EL (cell line): Measurements from ENCODE around the gene ATF5.
"Not testable (repeated sequence)": the region's sequence is repeated elsewhere in the genome, so short reads cannot be mapped to it uniquely, and the experiment has no call there.

Experiments used
- DNase-seq: peaks from one replicate; pipeline ENCODE4 v3.0.0-alpha.2; 2016

Gene ATF5

DNA sequence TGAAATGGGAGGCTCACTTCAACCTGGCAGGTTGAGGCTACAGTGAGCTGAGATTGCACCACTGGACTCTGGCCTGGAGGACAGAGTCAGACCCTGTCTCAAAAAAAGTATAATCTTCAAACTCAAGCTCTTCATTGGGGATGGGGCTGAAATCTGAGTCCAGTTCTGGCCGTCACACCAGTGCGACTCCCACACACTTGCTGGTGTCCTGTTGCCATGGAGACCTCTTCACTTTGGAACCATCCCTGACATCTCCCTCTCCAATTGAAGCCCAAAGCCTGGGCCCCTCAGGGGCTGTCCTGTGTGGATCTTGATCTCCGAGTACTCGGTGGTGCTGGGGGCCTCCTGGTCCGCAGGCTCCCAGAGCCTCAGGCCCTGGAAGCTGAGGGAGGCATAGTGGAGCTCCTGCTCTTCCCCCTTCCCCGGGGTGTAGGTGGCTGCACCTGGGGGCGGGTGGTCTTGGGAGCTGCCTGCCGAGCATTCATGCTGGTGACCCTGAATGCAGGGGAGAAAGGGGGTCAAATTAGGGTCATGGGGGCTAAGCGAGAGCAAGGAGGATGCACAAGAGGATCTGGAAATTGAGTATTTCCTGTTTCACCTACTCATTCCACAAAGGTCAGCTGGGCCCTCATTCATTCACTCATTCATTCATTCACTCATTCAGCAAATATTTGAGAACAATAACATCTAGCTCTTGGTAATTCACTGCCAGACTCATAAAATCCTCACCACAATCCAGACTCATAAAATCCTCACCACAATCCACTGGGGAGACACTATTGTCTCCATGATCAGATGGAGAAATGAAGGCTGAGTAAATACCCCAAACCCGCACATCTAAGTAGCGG, 21.0 kb downstream of the ATF5 start:
- DNase-seq, result no peak

DNA sequence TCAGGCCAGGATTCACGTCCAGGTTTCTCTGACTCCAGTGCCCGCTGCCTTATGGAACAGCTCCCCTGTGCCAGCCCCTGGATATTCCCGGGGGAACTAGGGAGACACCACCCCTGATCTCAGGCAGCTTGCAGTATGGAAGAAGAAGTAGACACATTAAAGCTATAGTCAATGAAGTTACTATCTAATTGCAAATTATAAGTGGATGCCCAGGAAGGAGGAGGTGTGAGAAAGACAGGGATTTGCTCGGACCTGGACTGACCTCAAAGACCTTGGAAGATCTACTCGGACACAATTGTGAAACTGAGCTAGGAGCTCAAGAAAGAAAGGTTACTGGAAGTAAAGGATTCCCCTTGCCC, 21.6 kb downstream of the ATF5 start:
- DNase-seq, result no peak

DNA sequence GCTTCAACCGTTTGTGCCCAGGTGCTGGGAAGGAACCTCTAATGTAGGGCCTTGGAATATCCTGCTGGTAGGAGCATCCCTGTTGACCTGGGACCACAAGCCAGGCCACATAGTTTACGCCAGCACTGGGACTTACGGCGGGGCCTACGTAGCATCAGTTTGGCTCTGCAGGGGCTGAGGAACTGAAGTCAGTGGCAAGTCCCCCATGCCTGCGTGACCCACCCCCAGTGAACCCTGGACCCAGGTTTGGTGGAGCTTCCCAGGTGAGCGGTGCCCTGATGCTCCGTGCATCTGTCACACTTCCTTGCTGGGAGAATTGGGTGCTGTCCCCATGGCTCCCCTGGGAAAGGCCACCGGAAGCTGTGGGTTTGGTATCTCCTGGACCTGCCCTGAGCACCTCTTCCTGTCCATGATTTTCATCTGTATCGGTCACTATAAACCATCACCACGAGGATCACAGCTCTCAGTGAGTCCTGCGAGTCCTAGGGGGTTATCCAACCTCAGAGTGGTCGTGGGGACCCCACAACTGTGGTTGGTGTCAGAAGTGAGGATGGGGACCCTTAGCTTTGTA, 22.0 kb downstream of the ATF5 start:
- DNase-seq, result no peak

DNA sequence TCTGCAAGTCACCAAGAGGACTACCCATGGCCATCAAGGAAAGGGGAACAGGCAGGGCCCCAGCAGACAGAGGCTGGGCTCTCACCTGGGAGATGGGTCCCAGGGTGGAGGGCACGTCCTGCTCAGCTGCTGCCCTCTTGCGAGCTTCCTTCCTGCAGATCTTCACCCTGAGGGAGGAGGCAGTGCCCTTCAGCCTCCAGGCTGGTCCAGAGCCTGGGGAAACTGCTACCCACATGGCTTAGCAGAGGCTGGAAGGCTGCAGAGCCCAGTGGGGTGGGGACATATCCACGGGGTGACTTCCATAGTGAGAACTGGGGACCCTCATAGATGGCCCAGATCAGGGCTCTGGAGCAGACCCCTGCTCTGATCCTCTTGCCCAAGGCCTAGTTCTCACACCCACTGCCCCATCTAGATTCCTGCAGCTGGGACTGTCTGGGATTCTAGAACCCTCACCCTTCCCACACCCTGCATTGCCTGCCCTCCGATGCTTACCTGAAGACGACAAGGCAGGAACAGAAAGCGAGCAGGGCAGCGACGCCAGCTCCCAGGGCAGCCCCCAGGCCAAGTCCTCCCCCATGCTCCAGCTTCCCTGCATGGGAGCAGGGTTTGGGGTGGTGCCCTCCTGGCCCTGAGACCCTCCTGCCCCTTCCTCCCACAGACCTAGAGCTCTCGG, 22.9 kb downstream of the ATF5 start:
- no peak for DNase-seq

DNA sequence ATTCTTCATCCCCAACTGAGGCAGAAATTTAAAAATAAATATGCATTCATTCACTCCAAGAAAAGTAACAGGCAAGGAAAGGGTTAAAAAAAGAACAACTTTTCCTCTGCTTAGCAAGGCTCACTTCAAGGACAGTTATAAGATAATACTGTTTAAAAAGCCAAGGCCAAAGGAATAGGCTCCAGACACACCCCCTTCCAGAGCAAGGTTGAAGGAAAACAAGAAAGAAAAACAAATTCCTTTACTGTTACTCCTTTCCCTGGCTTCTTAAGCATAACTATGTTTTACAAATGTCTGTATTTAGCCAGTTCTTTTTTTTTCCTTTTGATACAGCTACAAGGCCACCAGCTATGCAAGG, 23.5 kb downstream of the ATF5 start:
- no peak for DNase-seq

DNA sequence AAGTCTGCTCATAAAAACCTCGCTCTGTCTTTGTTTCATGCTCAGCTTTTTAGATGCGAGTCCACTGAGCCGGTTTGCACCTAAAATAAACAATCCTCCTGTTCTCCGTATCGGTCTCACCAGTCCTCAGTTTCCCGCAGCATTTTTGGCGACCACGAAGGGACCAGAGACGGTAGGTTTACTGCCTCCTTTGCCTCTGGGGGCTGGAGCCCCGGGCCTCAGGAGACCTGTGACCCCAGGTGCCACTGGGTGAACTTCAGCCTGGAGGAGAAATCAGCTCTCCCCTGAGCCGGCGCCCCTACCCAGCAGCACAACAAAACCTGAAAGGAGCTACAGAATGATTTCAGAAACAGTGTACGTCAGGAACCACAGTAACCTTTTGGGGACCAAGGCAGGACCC, 23.9 kb downstream of the ATF5 start:
- DNase-seq, result no peak

DNA sequence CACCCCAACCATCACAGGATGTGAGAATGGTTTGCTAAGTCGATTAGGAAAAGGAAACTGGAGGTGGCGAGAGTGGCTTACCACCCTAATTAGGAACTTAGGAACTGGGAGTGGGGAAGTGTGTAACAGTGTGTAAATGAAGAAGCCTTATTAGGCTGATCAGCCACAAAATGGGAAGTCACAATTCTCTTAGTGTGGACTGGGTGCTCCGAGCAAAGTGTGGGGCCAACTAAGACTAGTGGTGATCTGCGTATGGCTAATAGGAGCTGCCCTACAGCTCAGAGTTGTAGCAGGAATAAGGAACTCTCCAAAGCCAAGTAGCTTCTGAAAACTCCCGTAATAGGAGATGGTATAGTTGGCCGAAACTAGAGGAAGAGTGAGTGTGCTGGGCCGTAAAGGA, 24.4 kb downstream of the ATF5 start:
- DNase-seq, result no peak

DNA sequence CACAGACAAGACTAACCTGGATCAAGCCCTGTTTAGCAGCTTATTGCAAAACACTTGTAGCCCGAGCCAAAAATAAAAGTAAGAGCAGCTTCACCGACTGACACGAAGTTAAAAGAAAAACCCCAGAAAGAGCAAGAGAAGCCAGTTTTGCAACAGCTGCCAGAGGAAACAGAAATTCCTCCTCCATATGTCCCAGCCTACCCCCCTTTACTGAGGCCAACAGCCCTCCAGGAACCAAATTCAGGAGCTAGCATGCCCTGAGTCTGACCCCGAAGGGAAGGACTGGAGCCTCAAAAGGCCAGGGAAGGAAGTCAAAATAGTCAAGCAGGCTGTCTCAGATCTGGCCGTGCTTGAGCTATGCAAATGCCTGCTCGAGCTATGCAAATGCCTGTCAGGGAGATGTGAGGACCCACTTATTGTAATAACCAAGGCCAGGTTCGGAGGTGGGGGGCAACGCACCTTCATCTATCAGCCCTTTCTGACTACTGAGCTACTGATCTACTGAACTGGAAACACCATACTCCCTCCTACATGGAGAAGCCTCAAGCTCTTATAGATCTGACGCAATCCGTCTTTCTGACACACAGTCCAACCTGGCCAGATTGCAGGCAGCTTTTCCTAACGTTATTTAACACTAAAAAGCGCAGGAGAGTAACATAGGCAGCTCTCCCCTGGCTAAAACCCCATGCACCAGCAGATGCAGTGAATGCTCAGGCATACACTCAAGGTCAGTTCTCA, 25.3 kb downstream of the ATF5 start:
- no peak for DNase-seq

DNA sequence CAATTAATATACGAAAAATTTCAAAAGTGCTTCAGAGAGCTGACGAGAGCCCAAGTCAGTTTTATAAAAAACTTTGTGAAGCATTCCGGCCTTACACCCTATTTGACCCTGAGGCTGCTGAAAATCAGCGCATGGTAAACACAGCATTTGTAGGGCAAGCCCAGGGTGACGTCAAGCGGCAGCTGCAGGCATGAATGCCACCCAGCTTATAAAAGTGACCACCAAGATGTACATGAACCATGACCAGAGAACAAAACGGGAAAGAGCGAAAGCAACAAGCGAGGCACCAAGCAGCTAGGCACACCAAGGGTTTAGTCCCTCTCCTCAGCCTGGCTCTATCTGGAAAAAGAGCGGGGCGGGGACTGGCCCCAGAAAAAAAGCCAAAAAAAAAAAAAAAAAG, 25.9 kb downstream of the ATF5 start:
- no peak for DNase-seq

DNA sequence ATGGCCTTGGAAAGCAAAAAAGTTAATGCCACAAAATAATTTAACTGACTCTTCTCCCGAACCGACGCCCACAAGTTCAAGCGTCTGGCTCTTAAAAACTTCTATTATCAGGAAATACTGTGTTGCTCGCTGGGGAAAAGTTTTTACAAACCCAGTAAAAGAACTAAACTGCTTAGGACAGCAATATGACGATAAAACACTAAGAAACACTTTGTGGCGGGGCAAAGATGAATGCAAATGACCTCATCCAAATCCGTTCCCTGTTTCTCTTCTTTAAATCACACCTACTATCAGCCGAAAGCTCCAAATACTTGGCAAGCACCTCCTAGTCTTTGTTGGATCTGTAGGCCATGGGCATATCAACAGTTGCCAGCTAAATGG, 27.1 kb downstream of the ATF5 start:
- no peak for DNase-seq

DNA sequence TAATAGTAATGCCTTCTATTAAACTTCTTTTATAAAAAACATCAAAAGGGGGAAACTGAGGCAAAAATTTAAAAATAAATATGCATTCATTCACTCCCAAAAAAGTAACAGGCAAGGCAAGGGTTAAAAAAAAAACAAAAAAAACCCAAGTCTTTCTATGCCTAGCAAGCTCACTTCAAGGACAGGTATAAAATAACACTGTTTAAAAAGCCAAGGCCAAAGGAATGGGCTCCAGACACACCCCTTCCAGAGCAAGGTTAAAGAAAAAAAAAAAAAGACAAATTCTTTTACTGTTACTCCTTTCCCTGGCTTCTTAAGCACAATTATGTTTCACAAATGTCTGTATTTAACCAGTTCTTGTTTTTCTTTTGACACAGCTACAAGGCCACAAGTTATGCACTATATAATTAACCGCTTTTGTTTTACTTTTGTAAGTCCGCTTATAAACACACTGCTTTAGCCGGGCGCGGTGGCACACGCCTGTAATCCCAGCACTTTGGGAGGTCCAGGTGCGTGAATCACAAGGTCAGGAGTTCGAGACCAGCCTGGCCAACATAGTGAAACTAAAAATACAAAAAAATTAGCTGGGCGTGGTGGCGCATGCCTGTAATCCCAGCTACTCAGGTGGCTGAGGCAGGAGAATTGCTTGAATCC, 28.4 kb downstream of the ATF5 start:
- no peak for DNase-seq

DNA sequence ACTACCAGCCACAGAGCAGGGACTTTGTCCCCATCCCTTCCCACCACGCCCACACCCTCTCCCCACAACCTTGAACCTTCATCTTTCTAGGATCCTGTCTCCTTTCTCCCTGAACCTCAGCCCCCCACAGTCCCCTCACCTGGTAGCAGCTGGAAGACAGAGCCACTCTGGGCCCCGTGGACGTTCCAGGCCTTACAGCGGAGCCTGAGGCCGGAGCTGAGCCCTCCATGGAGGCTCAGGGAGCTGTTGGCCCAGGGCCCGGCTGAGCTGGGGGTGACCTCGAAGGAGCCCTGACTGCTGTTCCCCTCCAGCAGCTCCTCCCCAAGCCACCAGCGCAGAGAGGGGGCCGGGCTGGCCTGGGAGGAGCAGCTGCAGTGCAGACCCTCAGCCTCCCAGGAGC, 29.1 kb downstream of the ATF5 start:
- DNase-seq, result not testable (repeated sequence)

DNA sequence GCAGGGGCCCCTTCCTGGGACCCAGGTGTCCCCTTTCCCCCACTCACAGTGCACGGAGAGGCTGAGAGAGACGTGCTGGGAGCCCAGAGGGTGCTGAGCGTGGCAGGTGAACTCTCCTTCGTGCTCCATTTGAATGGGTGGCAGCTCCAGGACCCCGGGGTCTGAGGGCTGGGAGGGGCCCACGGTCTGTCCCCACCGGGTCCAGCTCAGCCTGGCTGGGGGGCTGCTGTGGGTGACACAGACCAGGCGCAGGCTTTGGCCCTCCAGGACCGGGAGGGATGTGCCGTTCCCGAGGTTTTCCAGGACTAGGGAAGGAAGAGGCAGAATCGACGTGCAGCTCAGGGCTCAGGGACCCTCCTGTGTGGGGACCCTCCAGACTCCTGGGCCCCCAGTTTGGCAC, 29.6 kb downstream of the ATF5 start:
- not testable (repeated sequence) for DNase-seq

DNA sequence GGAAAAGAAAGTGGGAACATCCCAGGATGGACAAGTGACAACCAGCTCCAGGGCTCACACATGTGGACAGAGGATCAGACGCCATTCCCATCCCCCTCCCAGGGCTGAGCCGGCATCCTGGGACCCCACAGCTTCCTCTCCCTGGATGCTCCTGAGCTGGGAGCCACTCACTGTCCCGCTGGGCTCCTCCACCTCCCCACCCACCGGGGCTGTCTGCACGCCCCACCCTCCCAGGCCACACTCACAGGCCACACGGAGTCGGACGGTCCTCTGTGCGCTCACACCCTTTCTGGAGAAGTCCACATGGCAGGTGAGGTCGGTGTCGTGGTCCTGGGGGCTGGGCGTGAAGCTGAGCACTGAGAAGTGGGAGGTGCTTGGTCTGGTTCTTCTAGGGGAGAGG, 30.9 kb downstream of the ATF5 start:
- not testable (repeated sequence) for DNase-seq

DNA sequence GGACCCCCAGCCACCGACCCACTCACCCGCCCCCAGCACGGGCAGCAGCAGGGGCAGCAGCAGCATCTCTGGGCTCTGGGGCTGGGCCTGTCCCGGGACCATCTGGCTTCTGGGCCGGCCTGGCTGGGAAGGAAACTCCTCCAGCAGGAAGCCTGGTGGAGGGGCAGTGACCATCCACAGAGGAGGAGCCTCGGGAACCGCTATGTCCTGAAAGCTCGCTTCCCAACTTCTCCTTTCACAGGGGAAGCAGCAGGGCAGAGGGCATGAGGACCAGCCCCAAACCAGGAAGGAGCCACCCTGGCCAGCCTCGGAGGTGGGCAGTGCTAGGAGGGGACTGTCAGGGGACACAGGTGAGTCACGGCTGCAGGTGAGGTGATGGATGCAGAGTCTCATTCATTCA, 32.0 kb downstream of the ATF5 start, which contains the start of gene SIGLEC11:
SIGLEC11 (minus strand) TSS at position 193 of the 400 bp plus-strand sequence; CDS start at position 102, 91 bp downstream.
- DNase-seq, result not testable (repeated sequence)

DNA sequence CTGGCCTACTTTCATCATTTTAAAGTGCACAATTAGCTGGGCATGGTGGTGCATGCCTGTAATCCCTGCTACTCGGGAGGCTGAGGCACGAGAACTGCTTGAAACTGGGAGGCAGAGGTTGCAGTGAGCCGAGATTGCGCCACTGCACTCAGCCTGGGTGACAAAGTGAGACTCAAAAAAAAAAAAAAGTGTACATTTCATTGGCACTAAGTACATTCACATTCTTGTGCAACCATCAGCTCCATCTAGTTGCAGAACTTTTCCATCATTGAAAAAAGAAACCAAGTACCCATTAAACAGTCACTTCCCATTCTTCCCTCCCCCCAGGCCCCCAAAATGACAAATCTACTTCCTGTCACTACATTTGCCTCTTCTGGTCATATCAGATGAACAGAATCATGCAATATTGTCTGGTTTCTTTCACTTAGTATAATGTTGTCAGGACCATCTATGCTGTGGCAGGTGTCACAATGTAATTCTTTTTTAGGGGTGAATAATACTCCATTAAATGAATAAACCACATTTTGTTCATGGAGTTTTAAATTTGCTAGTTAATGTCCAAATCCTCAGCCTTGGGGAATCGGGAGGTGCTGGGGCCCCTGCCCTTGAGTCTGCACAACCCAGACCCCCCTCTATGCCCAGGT, 39.4 kb downstream of the ATF5 start:
- no peak for DNase-seq

DNA sequence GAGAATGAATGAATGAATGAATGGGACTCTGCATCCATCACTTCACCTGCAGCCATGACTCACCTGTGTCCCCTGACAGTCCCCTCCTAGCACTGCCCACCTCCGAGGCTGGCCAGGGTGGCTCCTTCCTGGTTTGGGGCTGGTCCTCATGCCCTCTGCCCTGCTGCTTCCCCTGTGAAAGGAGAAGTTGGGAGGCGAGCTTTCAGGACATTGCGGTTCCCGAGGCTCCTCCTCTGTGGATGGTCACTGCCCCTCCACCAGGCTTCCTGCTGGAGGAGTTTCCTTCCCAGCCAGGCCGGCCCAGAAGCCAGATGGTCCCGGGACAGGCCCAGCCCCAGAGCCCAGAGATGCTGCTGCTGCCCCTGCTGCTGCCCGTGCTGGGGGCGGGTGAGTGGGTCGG, 40.4 kb downstream of the ATF5 start:
- not testable (repeated sequence) for DNase-seq

DNA sequence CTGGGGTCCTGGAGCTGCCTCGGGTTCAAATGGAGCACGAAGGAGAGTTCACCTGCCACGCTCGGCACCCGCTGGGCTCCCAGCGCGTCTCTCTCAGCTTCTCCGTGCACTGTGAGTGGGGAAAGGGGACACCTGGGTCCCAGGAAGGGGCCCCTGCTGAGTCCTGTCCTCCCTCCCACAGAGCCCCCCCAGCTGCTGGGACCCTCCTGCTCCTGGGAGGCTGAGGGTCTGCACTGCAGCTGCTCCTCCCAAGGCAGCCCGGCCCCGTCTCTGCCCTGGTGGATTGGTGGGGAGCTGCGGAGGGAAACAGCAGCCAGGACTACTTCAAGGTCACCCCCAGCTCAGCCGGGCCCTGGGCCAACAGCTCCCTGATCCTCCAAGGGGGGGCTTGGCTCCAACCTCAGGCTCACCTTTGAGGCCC, 43.0 kb downstream of the ATF5 start:
- DNase-seq, result no peak

DNA sequence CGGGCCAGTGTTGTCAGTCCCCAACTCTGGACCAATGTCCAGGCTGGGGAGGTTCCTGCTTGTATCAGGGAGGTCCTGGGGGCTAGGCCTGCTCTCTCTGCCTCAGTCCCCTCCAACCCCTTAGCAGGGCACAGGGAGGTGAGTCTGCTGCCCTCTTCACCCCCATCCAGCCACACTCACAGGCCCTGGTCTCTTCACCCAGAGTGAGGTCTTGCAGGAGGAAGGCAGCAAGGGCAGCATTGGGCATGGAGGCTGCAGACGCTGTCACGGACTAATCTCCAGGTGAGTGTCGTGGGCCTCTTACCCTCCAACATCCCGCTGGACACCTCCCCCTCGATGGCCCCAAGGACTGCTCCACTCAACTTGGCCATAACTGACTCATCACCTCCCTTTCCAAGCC, 43.8 kb downstream of the ATF5 start:
- DNase-seq, result no peak

DNA sequence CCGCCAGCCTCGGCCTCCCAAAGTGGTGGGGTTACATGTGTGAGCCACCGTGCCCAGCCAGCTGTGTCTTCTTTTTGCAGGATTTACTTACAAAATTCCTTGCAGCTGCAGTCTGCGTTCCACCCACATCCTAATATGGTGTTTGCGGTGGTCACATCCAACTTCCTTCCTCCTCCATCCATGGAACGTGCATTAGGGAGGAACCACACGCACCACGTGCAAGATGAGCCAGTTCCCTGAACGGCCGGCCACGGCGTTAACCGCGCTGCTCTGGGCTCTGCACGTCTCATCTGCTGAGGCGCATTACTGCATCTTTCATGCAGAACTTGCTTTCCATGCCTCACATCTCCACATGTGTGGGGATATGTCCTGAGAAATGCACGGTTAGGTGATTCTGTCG, 45.0 kb downstream of the ATF5 start:
- DNase-seq, result no peak

DNA sequence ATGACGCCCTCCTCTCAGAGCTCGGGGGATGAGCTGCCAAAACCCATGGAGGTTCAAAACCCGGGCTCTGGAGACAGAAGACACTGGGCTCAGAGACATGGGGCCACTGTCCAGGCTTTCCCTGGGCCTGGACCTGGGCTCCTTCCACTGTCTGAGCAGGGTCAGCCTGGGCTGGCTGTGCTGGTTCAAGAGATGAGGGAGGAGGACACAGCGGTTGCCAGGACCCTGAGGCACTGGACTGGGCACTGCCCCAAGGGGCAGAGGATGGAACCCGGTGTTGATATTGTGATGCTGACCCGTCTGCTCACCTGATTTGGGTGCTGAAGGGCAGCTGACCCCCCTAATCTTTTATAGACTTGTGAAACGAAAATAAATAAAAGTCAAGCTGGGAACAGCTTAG, 46.0 kb downstream of the ATF5 start:
- no peak for DNase-seq

DNA sequence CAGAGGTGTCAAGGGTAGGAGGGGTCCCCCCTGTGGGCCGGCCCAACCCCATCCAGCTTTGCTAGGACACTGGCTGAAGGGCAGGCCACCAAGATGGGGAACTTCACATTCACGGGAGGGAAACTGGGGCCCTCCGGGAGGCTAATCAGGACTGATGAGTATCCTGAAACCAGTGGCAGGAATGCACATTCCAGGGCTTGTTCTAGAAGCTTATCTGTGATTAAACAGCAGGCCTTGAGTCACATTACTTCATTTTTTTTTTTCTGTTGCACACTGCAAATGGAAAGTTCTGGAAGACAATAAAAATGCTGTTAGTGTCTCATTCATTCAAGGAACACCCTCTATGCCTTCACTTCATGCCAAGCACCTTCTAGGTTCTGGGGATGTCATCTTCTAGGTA, 47.5 kb downstream of the ATF5 start:
- no peak for DNase-seq

DNA sequence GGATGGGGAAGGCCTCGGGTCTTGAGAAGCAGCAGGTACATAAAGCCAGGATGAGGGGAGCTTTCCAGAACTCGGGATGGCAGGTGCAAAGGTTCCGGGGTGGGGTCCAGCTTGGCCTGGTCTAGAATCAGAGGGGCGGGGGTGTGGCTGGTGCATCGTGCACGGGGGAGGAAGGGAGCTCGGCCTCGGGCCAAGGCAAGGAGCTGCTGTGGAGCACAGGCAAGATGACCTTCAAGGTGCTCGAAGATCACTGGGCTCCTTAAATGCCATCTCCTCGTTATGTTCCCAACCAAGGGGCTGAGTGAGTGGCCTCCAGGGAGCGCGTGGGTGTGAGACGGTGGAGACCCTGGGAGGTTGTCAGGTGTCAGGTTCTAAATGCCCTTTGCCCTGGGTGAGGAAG, 48.1 kb downstream of the ATF5 start:
- DNase-seq, result no peak
